ENCODE results near the gene RITA1. TPM values are rescaled to one million over a fixed set of nuclear protein-coding genes. Genes with fewer than 3 reads are reported as not detected.

RITA1 gene
- polyA plus RNA-seq, 2 of the 4 experiments (the other 2 are of a cell fraction): 18.6 to 20.5 TPM

GRCh38 chr12:113155060-113155459 is 30.5 kb upstream of the RITA1 start:
- 75% methylated on average over 12 of the region's 12 CpGs for WGBS (ENCODE audit: missing lambda C conversion rate)
- ChIA-PET CTCF (interaction anchor here (1.8 to 11.0 kb wide), 6 partner anchors 10 to 105 kb away, joined by 6 to 142 read pairs (median 34); partner anchors contain the start of gene RASAL1), POLR2A (no interaction called here)
- ATAC-seq (no peak), DNase-seq (ENCODE audit: low read depth in 1 of 2, low spot score in 1 of 2) (no peak), FAIRE-seq (no peak)
- H3K27ac ChIP-seq: no peak overlapping the region
- no peaks in the 10 kb centered on the region for H3K9me3 ChIP-seq
- peak overlapping the region; percentile 86 for H3K4me2 ChIP-seq
- TF ChIP-seq ZFP36 (IDR thresholded peaks at IDR 0.05; ENCODE audit: borderline replicate concordance, partially characterized antibody): no peak
- H3K4me1 ChIP-seq: no peaks in the 10 kb centered on the region
- H3K4me3 ChIP-seq: peak overlapping the region; percentile 36; the same call in 1 of the 3 replicates

DNA sequence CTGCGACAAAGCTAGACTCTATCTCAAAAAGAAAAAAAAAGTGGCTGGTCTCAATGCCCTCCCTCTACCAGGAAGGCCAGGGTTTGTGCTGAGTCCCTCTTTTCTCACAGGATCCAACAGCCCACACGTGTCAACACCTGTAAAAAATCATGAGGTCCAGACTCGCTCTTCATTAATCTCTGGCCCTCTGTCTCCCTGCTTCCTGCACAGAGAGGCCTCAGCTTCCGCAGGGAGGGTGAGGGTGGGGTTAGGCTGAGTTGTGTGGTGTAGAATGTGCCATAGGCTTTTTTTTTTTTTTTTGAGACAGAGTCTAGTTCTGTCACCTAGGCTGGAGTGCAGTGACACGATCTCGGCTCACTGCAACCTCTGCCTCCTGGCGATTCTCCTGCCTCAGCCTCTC is 29.9 kb upstream of the RITA1 start:
- ATAC-seq (no peak), FAIRE-seq (no peak), DNase-seq (ENCODE audit: low read depth in 1 of 2, low spot score in 1 of 2) (no peak)
- Histone ChIP-seq H3K4me3 (no peak overlapping the region), H3K9me3 (no peaks in the 10 kb centered on the region), H3K27ac (no peak overlapping the region), H3K4me1 (no peaks in the 10 kb centered on the region), H3K4me2 (no peak overlapping the region)
- ChIA-PET CTCF (interaction anchor here (0.7 to 11.0 kb wide), 5 partner anchors 13 to 106 kb away, joined by 3 to 142 read pairs (median 6); partner anchors contain the start of gene RASAL1), POLR2A (no interaction called here)
- TF ChIP-seq FOSL2 (IDR thresholded peaks at IDR 0.05) (no peak), FOSL2 (CRISPR knock-in tag; IDR thresholded peaks at IDR 0.05) (no peak), MAFK (IDR thresholded peaks at IDR 0.05; ENCODE audit: partially characterized antibody) (peak; percentile 5)
- 89% methylated on average over 7 of the region's 7 CpGs for WGBS (ENCODE audit: missing lambda C conversion rate)

DNA sequence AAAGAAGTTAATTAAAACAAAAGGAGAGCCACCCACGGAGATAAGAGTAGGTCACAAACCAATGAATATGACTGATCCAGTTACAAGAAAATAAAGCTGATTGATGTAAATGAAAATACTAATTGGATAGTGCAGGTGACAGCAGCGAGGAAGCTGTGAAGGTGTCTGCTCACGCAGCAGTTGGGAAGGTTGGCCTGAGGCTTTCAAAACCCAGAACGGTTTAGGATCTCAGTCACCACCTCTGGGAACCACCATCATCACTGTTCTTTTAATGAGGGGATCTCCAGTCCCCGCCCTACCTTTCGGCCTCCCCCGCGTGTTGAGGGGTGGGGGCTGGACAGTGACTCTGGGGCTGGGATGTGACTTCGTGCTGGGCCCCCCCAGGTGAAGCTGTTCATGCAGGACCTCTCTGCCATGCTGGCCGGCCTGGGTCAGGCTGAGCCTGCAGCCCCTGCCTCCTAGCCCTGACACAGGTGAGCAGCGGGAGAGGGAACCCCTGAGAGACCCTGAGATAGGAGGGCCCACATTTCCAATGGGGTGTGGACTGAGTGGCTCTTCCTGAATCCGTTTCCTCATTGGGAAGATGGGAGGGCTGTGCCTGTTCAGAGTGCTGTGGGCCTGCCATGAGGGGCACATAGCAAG is 28.2 kb upstream of the RITA1 start:
- 92% methylated on average over 12 of the region's 12 CpGs for WGBS (ENCODE audit: missing lambda C conversion rate)

GRCh38 chr12:113158439-113159203 is 26.9 kb upstream of the RITA1 start:
- no peaks in the 10 kb centered on the region for H3K9me3 ChIP-seq
- H3K4me1 ChIP-seq: peaks cover 12% of the 10 kb centered on the region
- H3K27ac ChIP-seq: no peak overlapping the region
- TF ChIP-seq ZC3H11A (IDR thresholded peaks at IDR 0.05) (no peak), NPAS2 (CRISPR knock-in tag; IDR thresholded peaks at IDR 0.05; ENCODE audit: borderline replicate concordance) (no peak), MAFK (IDR thresholded peaks at IDR 0.05; ENCODE audit: partially characterized antibody) (no peak), ATOH8 (CRISPR knock-in tag; IDR thresholded peaks at IDR 0.05; ENCODE audit: low read depth) (no peak), FOXS1 (CRISPR knock-in tag; IDR thresholded peaks at IDR 0.05) (no peak), CBX2 (IDR thresholded peaks at IDR 0.05; ENCODE audit: borderline replicate concordance, low read depth) (no peak), RAD21 (conservative IDR thresholded peaks at IDR 0.05 in 1 of 2, IDR thresholded peaks at IDR 0.05 in 1 of 2) (no peak), JUNB (IDR thresholded peaks at IDR 0.05) (no peak), HOXB13 (CRISPR knock-in tag; IDR thresholded peaks at IDR 0.05; ENCODE audit: low read depth) (no peak)
- TF ChIP-seq, protein P1, sequence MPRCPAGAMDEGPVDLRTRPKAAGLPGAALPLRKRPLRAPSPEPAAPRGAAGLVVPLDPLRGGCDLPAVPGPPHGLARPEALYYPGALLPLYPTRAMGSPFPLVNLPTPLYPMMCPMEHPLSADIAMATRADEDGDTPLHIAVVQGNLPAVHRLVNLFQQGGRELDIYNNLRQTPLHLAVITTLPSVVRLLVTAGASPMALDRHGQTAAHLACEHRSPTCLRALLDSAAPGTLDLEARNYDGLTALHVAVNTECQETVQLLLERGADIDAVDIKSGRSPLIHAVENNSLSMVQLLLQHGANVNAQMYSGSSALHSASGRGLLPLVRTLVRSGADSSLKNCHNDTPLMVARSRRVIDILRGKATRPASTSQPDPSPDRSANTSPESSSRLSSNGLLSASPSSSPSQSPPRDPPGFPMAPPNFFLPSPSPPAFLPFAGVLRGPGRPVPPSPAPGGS (IDR thresholded peaks at IDR 0.05): no peak
- TF ChIP-seq, protein P2, sequence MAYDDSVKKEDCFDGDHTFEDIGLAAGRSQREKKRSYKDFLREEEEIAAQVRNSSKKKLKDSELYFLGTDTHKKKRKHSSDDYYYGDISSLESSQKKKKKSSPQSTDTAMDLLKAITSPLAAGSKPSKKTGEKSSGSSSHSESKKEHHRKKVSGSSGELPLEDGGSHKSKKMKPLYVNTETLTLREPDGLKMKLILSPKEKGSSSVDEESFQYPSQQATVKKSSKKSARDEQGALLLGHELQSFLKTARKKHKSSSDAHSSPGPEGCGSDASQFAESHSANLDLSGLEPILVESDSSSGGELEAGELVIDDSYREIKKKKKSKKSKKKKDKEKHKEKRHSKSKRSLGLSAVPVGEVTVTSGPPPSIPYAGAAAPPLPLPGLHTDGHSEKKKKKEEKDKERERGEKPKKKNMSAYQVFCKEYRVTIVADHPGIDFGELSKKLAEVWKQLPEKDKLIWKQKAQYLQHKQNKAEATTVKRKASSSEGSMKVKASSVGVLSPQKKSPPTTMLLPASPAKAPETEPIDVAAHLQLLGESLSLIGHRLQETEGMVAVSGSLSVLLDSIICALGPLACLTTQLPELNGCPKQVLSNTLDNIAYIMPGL (CRISPR knock-in tag; IDR thresholded peaks at IDR 0.05; ENCODE audit: borderline replicate concordance): no peak
- TF ChIP-seq, protein P3, sequence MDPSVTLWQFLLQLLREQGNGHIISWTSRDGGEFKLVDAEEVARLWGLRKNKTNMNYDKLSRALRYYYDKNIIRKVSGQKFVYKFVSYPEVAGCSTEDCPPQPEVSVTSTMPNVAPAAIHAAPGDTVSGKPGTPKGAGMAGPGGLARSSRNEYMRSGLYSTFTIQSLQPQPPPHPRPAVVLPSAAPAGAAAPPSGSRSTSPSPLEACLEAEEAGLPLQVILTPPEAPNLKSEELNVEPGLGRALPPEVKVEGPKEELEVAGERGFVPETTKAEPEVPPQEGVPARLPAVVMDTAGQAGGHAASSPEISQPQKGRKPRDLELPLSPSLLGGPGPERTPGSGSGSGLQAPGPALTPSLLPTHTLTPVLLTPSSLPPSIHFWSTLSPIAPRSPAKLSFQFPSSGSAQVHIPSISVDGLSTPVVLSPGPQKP (IDR thresholded peaks at IDR 0.05; ENCODE audit: low read depth, low read length): no peak
- no peak for ATAC-seq
- 95% methylated on average over 23 of the region's 26 CpGs for WGBS (ENCODE audit: missing lambda C conversion rate)
- no peak overlapping the region for H3K4me2 ChIP-seq
- DNase-seq (ENCODE audit: low read depth in 1 of 2, low spot score in 1 of 2): no peak
- FAIRE-seq: no peak
- CTCF ChIA-PET: interaction anchor here (0.9 to 11.0 kb wide), 5 partner anchors 13 to 109 kb away, joined by 3 to 142 read pairs (median 8); no protein-coding TSS in a partner anchor
- POLR2A ChIA-PET: no interaction called here
- no peak overlapping the region for H3K4me3 ChIP-seq

More for the DNA sequence above, 28.2 kb upstream of the RITA1 start:
- no peak for DNase-seq (ENCODE audit: low read depth in 1 of 2, low spot score in 1 of 2)
- ChIA-PET POLR2A (no interaction called here), CTCF (interaction anchor here (0.8 to 11.0 kb wide), 5 partner anchors 10 to 107 kb away, joined by 3 to 142 read pairs (median 8); no protein-coding TSS in a partner anchor)
- Histone ChIP-seq H3K9me3 (no peaks in the 10 kb centered on the region), H3K4me2 (no peak overlapping the region), H3K4me3 (no peak overlapping the region), H3K4me1 (peaks cover 6% of the 10 kb centered on the region), H3K27ac (no peak overlapping the region)
- no peak for FAIRE-seq
- TF ChIP-seq RARB (CRISPR knock-in tag; IDR thresholded peaks at IDR 0.05): no peak
- TF ChIP-seq CBX8 (IDR thresholded peaks at IDR 0.05): no peak
- no peak for TF ChIP-seq CEBPB (IDR thresholded peaks at IDR 0.05)
- no peak; the same call in 1 of the 2 replicates for TF ChIP-seq POLR2AphosphoS2 (conservative IDR thresholded peaks at IDR 0.05; ENCODE audit: low read length)
- no peak for TF ChIP-seq SREBF2 (IDR thresholded peaks at IDR 0.05)
- TF ChIP-seq HOXB5 (CRISPR knock-in tag; IDR thresholded peaks at IDR 0.05): no peak
- TF ChIP-seq, protein P3 (IDR thresholded peaks at IDR 0.05; ENCODE audit: low read depth, low read length): no peak
- no peak for TF ChIP-seq JUN (IDR thresholded peaks at IDR 0.05)
- no peak for TF ChIP-seq FOXS1 (CRISPR knock-in tag; IDR thresholded peaks at IDR 0.05)
- no peak for ATAC-seq
